ENCODE measurements around the gene RXRB. TPM values are rescaled to one million over a fixed set of nuclear protein-coding genes. Genes with fewer than 3 reads are reported as not detected.
A peak's percentile ranks its signal among the peaks of the same experiment; 100 is the strongest.
"Not testable (repeated sequence)": the region's sequence is repeated elsewhere in the genome, so short reads cannot be mapped to it uniquely, and the experiment has no call there.

The RXRB gene
- 10 to 100 TPM; 46.6 to 89.0 TPM for total RNA-seq

GRCh38 chr6:33200219-33201146 lies at the start of gene RXRB, which contains the start of gene SLC39A7:
RXRB (minus strand) TSS chr6:33200665; CDS start chr6:33200476, 189 bp downstream.
SLC39A7 (plus strand) TSS chr6:33200867; CDS start chr6:33201246, 379 bp downstream.
- DNase-seq (ENCODE audit: low spot score in 2 of 2) (peak; percentile 95 to 98), ATAC-seq (peak; percentile 46 to 62)
- Mint-ChIP-seq H3K36me3 (peaks cover 38 to 59% of the 10 kb centered on the region in 2 donors), H3K9me3 (no peaks in the 10 kb centered on the region), H3K27ac (peak within 1 kb of the TSS; percentile 98 to 100)

GRCh38 chr6:33249732-33250630 lies 49.5 kb upstream of the RXRB start:
- ATAC-seq (peak in 1 of 2 donors; percentile 25), DNase-seq (ENCODE audit: low spot score in 2 of 2) (peak in 1 of 2 donors; percentile 25)
- Mint-ChIP-seq H3K9me3 (no peaks in the 10 kb centered on the region), H3K36me3 (peaks cover 26 to 31% of the 10 kb centered on the region in 2 donors), H3K27ac (peak overlapping the region; percentile 97 to 98)

GRCh38 chr6:33248932-33249731 lies 48.7 kb upstream of the RXRB start:
- H3K9me3 Mint-ChIP-seq: no peaks in the 10 kb centered on the region
- H3K27ac Mint-ChIP-seq: peak overlapping the region; percentile 97 to 98

GRCh38 chr6:33248643-33248931 lies 48.1 kb upstream of the RXRB start:
- Mint-ChIP-seq H3K36me3 (peaks cover 26 to 31% of the 10 kb centered on the region in 2 donors), H3K27ac (peak overlapping the region; percentile 97 to 98), H3K9me3 (no peaks in the 10 kb centered on the region)
- DNase-seq (ENCODE audit: low spot score in 2 of 2) (no peak), ATAC-seq (peak; percentile 2 to 27)

More at GRCh38 chr6:33248932-33249731, 48.7 kb upstream of the RXRB start:
- peaks cover 26 to 31% of the 10 kb centered on the region in 2 donors for H3K36me3 Mint-ChIP-seq
- ATAC-seq (peak; percentile 89 to 91), DNase-seq (ENCODE audit: low spot score in 2 of 2) (peak; percentile 94 to 99)

- ATAC-seq: peak; percentile 33 to 43
- Mint-ChIP-seq H3K36me3 (peaks cover 26 to 31% of the 10 kb centered on the region in 2 donors), H3K9me3 (no peaks in the 10 kb centered on the region), H3K27ac (peak overlapping the region; percentile 97 to 98)
- DNase-seq (ENCODE audit: low spot score in 2 of 2): peak; percentile 85 to 95
Measured at GRCh38 chr6:33247977-33248642, 47.6 kb upstream of the RXRB start.

GRCh38 chr6:33243476-33243875 lies 43.0 kb upstream of the RXRB start:
- no peak overlapping the region for H3K27ac Mint-ChIP-seq
- no peaks in the 10 kb centered on the region for H3K36me3 Mint-ChIP-seq
- ATAC-seq: no peak
- H3K9me3 Mint-ChIP-seq: no peaks in the 10 kb centered on the region
- no peak for DNase-seq (ENCODE audit: low spot score in 2 of 2)

GRCh38 chr6:33241968-33242367 lies 41.5 kb upstream of the RXRB start:
- Mint-ChIP-seq H3K27ac (peak overlapping the region in 1 of 2 donors; percentile 56), H3K9me3 (no peaks in the 10 kb centered on the region), H3K36me3 (no peaks in the 10 kb centered on the region)

GRCh38 chr6:33237741-33238140 lies 37.3 kb upstream of the RXRB start:
- no peak for DNase-seq (ENCODE audit: low spot score in 2 of 2)

More at GRCh38 chr6:33241968-33242367, 41.5 kb upstream of the RXRB start:
- ATAC-seq: peak; percentile 94 to 97
- no peak for DNase-seq (ENCODE audit: low spot score in 2 of 2)

GRCh38 chr6:33236852-33237251 lies 36.4 kb upstream of the RXRB start:
- DNase-seq (ENCODE audit: low spot score in 2 of 2): no peak
- Mint-ChIP-seq H3K9me3 (no peaks in the 10 kb centered on the region), H3K36me3 (no peaks in the 10 kb centered on the region), H3K27ac (no peak overlapping the region)
- no peak for ATAC-seq

More at GRCh38 chr6:33237741-33238140, 37.3 kb upstream of the RXRB start:
- Mint-ChIP-seq H3K27ac (no peak overlapping the region), H3K36me3 (no peaks in the 10 kb centered on the region), H3K9me3 (no peaks in the 10 kb centered on the region)
- no peak for ATAC-seq

- no peaks in the 10 kb centered on the region for H3K36me3 Mint-ChIP-seq
- no peak overlapping the region for H3K27ac Mint-ChIP-seq
- no peak for ATAC-seq
- no peak for DNase-seq (ENCODE audit: low spot score in 2 of 2)
- no peaks in the 10 kb centered on the region for H3K9me3 Mint-ChIP-seq
Measured at GRCh38 chr6:33236328-33236727, 35.9 kb upstream of the RXRB start.

- DNase-seq (ENCODE audit: low spot score in 2 of 2) (no peak), ATAC-seq (no peak)
- Mint-ChIP-seq H3K36me3 (no peaks in the 10 kb centered on the region), H3K9me3 (no peaks in the 10 kb centered on the region), H3K27ac (peak overlapping the region in 1 of 2 donors; percentile 6)
Measured at GRCh38 chr6:33235221-33235634, 34.8 kb upstream of the RXRB start.

GRCh38 chr6:33226503-33227120 lies 26.1 kb upstream of the RXRB start:
- not testable (repeated sequence) for H3K9me3 Mint-ChIP-seq; ATAC-seq; DNase-seq (ENCODE audit: low spot score in 2 of 2); H3K27ac Mint-ChIP-seq; H3K36me3 Mint-ChIP-seq

GRCh38 chr6:33217681-33218080 lies 17.2 kb upstream of the RXRB start:
- ATAC-seq: peak in 1 of 2 donors; percentile 55
- no peaks in the 10 kb centered on the region for H3K36me3 Mint-ChIP-seq

GRCh38 chr6:33217246-33217645 lies 16.8 kb upstream of the RXRB start:
- Mint-ChIP-seq H3K36me3 (no peaks in the 10 kb centered on the region), H3K27ac (no peak overlapping the region), H3K9me3 (no peaks in the 10 kb centered on the region)
- ATAC-seq (no peak), DNase-seq (ENCODE audit: low spot score in 2 of 2) (no peak)

More at GRCh38 chr6:33217681-33218080, 17.2 kb upstream of the RXRB start:
- Mint-ChIP-seq H3K9me3 (no peaks in the 10 kb centered on the region), H3K27ac (no peak overlapping the region)
- no peak for DNase-seq (ENCODE audit: low spot score in 2 of 2)

GRCh38 chr6:33216117-33216649 lies 15.7 kb upstream of the RXRB start:
- DNase-seq (ENCODE audit: low spot score in 2 of 2) (peak in 1 of 2 donors; percentile 47), ATAC-seq (peak; percentile 17 to 40)
- H3K9me3 Mint-ChIP-seq: no peaks in the 10 kb centered on the region
- H3K27ac Mint-ChIP-seq: no peak overlapping the region
- H3K36me3 Mint-ChIP-seq: no peaks in the 10 kb centered on the region

All from activated naive CD4-positive, alpha-beta T cell treated with anti-CD3 and anti-CD28 coated beads, Interleukin-2, amount 50 U/mL, for 72 hours (primary cell).